Neural crest cell (in vitro differentiated cells): Measurements from ENCODE around the gene IPO11. TPM values are rescaled to one million over a fixed set of nuclear protein-coding genes. Genes with fewer than 3 reads are reported as not detected.

ENCODE experiments used
- DNase-seq: peaks from one replicate; pipeline ENCODE4 v3.0.0; 2021; ENCODE audit warnings: low read depth, mixed read lengths, low spot score
- H3K27ac Mint-ChIP-seq: one replicate; pipeline ENCODE4 v1.8.0; 2021; ENCODE audit warnings: mild to moderate bottlenecking, mixed read lengths; ENCODE audit not compliant: unreplicated experiment
- H3K27me3 Mint-ChIP-seq: 2 replicates; pipeline ENCODE4 v1.8.0; 2021; ENCODE audit warnings: low read depth, mild to moderate bottlenecking, mixed read lengths
- H3K36me3 Mint-ChIP-seq: 2 replicates; pipeline ENCODE4 v1.8.0; 2021; ENCODE audit warnings: low read depth, mild to moderate bottlenecking, mixed read lengths
- H3K4me1 Mint-ChIP-seq: 2 replicates; pipeline ENCODE4 v1.8.0; 2021; ENCODE audit warnings: mixed read lengths
- H3K4me3 Mint-ChIP-seq: one replicate; pipeline ENCODE4 v1.8.0; 2021; ENCODE audit warnings: mild to moderate bottlenecking, mixed read lengths
- H3K9me3 Mint-ChIP-seq: 2 replicates; pipeline ENCODE4 v1.8.0; 2021; ENCODE audit warnings: mixed read lengths
- CTCF ChIP-seq: fragments of 200-600 bp; sonication (generic); conservative IDR thresholded peaks from 2 replicates; pipeline ENCODE4 v1.5.0; 2021; ENCODE audit warnings: antibody characterized with exemption, mild to moderate bottlenecking
- total RNA-seq: library from RNA; stranded (reverse); gene quantifications from 2 replicates; pipeline ENCODE4 v1.2.1, GENCODE V29; 2021

IPO11 gene
- total RNA-seq, 1 donor from 2014 or later = 48.2 TPM

DNA sequence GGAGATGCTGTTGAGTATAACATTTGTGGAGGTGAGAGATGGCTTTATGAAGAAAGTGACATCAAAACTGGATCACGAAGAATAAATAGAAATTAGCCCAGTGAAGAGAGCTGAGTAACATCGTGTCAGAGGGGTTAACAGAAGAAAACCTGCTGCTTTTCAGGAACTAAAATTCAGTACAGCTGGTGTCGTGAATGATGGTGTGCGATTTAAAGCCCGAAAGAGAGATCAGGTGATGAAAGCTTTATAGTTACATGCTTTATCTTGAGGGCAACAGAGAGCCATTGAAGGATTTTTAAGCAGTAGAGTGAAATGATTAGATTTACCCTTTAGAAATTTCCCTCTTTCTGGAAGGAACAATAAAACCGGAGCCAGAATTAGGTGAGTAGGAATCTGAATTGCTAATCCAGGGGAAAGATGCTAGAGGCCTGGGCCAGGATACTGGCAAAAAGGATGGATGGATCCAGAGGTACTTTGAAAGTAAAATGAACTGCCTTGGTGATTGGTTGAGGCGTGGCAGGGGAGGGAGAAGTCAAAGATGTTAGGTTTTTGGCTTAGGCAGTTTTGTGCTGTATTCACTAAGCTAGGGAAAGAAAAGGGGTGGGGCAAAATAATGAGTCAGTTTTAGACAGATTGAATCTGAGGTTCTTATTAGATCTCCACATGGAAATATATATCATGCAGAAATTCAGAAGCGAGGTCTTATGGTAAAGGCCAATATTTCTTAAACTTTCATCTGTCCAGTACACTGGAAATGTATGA lies 169.5 kb downstream of the IPO11 start:
- Mint-ChIP-seq H3K4me1 (peaks cover 5% of the 10 kb centered on the region), H3K9me3 (no peaks in the 10 kb centered on the region), H3K27ac (no peak overlapping the region), H3K36me3 (peaks cover 2% of the 10 kb centered on the region), H3K27me3 (no peaks in the 10 kb centered on the region), H3K4me3 (no peak overlapping the region)
- DNase-seq = no peak
- TF ChIP-seq CTCF = no peak

GRCh38 chr5:62584391-62584790 lies 171.8 kb downstream of the IPO11 start:
- TF ChIP-seq CTCF = no peak
- Mint-ChIP-seq H3K36me3 (peaks cover 14% of the 10 kb centered on the region), H3K27me3 (no peaks in the 10 kb centered on the region), H3K4me3 (no peak overlapping the region), H3K9me3 (no peaks in the 10 kb centered on the region), H3K4me1 (no peaks in the 10 kb centered on the region), H3K27ac (no peak overlapping the region)
- no peak for DNase-seq

- H3K27ac Mint-ChIP-seq = no peak overlapping the region
- no peak overlapping the region for H3K4me3 Mint-ChIP-seq
- DNase-seq = no peak
- H3K4me1 Mint-ChIP-seq = no peaks in the 10 kb centered on the region
- H3K9me3 Mint-ChIP-seq = no peaks in the 10 kb centered on the region
- H3K36me3 Mint-ChIP-seq = peaks cover 15% of the 10 kb centered on the region
- H3K27me3 Mint-ChIP-seq = no peaks in the 10 kb centered on the region
- no peak for TF ChIP-seq CTCF
Observed at GRCh38 chr5:62585306-62585705, 172.7 kb downstream of the IPO11 start.

- no peak for TF ChIP-seq CTCF
- H3K4me3 Mint-ChIP-seq = no peak overlapping the region
- no peaks in the 10 kb centered on the region for H3K4me1 Mint-ChIP-seq
- no peaks in the 10 kb centered on the region for H3K9me3 Mint-ChIP-seq
- H3K36me3 Mint-ChIP-seq = peaks cover 15% of the 10 kb centered on the region
- H3K27ac Mint-ChIP-seq = no peak overlapping the region
- H3K27me3 Mint-ChIP-seq = no peaks in the 10 kb centered on the region
- DNase-seq = no peak
Observed at GRCh38 chr5:62585751-62586150, 173.2 kb downstream of the IPO11 start.

GRCh38 chr5:62587737-62588136 lies 175.2 kb downstream of the IPO11 start:
- Mint-ChIP-seq H3K4me3 (no peak overlapping the region), H3K4me1 (no peaks in the 10 kb centered on the region), H3K27ac (no peak overlapping the region), H3K27me3 (no peaks in the 10 kb centered on the region), H3K9me3 (no peaks in the 10 kb centered on the region), H3K36me3 (peaks cover 22% of the 10 kb centered on the region)
- no peak for TF ChIP-seq CTCF
- no peak for DNase-seq
